22Rv1 (cell line): ENCODE data around the gene CRHR1.

ENCODE experiments used
- ZFX ChIP-seq: fragments of 450-650 bp; IDR thresholded peaks from 2 replicates; pipeline ENCODE4 v1.6.1; 2017; ENCODE audit warnings: antibody characterized with exemption, borderline replicate concordance
- TF ChIP-seq, protein P1 (sequence below): fragments of 450-650 bp; IDR thresholded peaks from 2 replicates; pipeline ENCODE4 v1.5.1; 2017; ENCODE audit warnings: mild to moderate bottlenecking

DNA sequence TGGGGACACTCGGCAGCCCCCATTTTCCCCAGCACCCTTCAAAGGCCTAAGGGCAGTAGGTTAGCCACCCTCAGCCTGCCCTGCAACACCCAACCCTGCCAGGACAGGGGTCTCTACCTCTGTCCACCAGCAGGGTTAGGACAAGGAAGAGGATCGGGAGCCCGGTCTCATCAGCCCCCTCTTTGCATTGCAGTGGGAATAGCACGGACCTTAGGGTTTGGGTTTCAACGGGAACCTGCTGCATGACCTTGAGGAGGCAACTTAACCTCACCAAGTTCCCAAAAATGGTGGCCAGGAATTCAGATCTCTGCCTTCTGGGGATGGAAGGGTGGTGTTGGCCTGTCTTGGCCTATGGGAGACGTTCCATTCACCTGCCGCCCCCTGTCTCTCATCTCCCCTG lies 40.4 kb downstream of the CRHR1 start:
- TF ChIP-seq, protein P1, sequence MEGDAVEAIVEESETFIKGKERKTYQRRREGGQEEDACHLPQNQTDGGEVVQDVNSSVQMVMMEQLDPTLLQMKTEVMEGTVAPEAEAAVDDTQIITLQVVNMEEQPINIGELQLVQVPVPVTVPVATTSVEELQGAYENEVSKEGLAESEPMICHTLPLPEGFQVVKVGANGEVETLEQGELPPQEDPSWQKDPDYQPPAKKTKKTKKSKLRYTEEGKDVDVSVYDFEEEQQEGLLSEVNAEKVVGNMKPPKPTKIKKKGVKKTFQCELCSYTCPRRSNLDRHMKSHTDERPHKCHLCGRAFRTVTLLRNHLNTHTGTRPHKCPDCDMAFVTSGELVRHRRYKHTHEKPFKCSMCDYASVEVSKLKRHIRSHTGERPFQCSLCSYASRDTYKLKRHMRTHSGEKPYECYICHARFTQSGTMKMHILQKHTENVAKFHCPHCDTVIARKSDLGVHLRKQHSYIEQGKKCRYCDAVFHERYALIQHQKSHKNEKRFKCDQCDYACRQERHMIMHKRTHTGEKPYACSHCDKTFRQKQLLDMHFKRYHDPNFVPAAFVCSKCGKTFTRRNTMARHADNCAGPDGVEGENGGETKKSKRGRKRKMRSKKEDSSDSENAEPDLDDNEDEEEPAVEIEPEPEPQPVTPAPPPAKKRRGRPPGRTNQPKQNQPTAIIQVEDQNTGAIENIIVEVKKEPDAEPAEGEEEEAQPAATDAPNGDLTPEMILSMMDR, result no peak
- TF ChIP-seq ZFX, result no peak
